Amygdala (tissue), 56 donors: ENCODE results near the gene AVEN.
"Not testable (repeated sequence)": the region's sequence is repeated elsewhere in the genome, so short reads cannot be mapped to it uniquely, and the experiment has no call there.

Experiments used
- DNase-seq, 56 donors: peaks; one replicate each; lab custom pipeline; 2025; lab: John Stamatoyannopoulos, UW

AVEN gene

DNA sequence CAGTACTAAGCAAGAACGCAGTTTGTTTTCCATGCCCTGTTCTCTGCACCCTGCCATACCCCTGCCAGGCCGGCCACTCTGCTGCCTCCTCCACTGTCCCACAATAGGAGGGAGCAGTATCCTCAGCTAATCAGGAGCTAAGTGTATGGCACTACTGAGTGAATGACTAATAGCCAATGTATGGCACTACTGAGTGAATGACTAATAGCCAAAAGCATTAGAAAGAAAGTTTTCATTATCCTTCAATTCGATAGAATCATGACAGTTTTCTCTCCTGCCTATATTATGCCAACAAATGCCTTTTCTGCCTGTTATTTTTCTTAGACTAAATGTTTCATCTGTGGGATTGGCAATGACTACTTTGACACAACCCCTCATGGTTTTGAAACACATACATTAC lies 178.2 kb downstream of the AVEN start:
- DNase-seq: no peak

DNA sequence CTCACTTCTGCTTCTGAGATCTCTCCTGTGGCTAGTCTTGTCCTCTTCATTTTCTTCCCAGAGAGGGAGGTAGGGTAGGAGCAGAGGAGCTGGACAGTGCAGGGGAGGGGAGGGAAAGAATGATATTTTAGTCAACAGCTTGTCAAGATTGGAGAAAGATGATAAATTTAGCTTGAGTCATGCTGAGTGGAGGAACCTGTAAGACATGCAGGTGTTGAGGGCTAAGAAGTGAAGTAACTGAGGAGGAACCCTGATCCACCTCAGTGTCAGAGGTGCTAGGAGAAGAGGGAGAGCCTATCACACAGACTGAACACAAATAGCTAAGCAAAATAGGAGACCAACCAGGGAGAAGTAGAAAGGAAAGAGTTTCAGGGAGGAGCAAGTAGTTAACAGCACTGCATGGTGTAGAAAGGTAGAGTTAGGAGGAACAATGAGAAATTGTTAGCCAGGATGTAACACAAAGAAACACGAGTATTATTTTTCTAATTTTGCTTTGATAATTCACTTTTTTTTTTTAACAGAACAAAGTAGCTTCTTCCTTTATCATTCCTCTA lies 178.9 kb downstream of the AVEN start:
- no peak for DNase-seq

DNA sequence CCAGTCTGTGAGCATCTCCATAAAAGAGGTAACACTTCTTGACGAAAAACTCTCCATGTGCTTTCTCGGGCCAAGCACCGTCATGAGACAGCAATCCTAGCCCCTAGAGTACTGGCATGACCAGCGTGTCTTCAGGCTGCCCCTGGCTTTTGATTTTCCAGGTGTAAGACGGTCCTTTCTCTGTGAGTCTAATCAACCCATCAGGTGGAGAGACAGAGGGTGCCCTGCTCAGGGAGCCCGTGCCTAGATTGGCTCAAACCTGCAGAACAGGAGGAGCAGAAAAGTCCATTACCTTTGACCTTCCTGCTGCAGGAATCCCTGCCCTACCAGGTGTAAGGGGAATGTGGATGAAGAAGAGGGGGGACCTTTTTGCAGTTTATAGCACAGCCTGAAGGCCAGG lies 180.2 kb downstream of the AVEN start:
- no peak for DNase-seq

DNA sequence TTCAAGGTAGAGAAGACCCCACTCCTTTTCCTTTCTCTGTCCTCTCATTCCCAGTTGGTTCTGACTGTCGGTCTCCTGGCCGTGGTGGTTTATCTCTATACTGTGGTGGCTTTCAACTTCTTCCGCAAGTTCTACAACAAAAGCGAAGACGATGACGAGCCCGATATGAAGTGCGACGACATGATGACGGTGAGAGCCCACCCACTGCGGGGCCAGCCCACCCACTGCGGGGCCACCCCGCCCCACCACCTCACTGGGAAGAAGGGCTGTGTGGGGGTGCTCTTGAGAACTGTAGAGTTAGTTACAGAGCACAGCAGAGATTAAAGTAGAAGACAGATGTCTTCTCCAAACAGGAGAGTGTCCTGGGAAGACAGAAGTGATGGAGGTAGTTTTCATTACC lies 181.3 kb downstream of the AVEN start:
- DNase-seq: no peak

DNA sequence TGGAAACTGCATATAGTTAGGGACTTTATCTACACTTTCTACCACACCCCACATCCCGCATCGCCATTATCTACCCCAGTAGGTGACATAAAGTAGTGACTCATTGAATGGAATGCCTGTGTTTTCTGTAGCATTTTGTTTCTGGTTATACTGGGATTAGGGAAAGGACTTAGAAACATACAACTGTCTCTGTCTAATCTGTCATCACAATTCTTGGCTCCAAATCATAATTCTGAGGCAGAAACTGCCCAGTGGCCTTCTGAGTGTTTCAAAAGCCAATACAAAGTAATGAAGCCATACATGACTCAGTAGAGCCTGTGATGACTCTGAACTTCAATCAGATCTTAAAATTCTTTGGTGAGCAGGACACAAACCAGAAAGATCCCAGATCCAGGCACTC lies 186.4 kb downstream of the AVEN start:
- DNase-seq: no peak

DNA sequence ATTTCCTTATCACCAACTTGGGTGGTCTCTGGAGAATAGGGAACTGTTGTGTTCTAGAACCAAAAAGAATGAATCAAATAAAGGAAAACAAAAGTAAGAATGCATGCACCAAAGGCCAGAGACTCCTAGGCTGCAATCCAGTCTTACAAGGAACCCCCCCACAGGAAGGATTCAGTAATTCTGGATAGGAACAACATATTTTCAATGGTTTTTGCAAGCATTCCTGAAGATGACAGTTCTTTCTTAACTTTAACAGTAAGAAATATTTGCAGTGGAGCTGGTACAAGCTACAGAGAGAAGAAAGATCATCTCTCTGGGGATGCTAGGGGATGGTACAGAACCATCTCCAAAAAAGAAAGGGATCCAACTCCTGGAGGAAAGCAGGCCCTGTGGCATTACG lies 186.9 kb downstream of the AVEN start:
- DNase-seq: no peak

DNA sequence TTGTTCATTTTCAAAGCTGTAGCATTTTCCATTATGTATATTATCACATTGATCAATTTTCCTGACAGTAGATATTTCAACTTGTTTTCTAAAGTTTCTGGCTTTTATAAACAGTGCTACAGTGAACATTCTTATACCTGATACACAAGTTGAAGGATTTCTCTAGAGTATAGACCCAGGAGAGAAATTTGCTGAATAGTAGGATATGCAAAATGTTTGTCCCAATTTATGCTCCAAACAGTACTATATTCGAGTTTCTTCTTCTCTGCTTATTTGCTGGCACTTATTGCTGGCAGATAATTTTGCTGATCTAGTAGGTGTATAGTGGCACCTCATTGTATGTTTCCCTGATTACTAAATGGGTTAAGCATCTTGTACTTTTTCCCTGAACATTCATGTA lies 187.9 kb downstream of the AVEN start:
- DNase-seq: no peak

DNA sequence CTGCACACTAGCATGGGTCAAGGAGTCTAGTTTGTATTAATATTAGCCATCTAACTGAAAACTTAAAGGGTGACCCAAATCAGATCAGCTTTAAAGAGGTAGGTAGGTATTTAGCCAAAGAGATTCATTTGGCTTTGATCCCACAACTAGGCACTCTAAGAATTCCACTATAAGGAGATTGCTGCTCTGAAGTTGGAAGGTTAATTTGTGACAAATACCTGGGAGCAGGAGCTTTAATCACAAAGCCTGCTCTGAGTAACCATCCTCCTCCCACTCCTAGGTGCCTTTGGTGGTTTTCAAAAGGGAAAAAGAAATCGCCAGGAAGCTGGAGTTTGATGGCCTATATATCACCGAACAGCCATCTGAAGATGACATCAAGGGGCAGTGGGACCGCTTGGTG lies 191.0 kb downstream of the AVEN start:
- DNase-seq: no peak

DNA sequence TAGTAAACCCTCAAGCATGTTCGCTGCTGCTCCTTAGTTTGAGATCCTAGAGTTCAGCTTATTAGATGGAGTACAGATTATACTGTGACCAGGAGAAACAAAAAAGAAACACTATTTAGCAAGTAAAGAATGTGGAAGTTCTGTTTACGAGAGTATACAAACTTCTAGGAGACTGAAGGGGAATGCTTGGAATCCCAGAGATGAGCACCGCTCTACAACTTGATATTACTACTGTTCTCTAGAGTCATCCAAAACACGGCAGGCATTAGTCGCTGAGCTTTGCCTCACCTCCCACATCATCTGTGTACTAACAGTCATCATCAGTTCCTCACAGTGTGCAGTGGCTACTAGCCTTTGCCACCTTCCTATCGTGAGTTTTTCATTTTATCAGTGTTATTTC lies 192.1 kb downstream of the AVEN start:
- DNase-seq: no peak

DNA sequence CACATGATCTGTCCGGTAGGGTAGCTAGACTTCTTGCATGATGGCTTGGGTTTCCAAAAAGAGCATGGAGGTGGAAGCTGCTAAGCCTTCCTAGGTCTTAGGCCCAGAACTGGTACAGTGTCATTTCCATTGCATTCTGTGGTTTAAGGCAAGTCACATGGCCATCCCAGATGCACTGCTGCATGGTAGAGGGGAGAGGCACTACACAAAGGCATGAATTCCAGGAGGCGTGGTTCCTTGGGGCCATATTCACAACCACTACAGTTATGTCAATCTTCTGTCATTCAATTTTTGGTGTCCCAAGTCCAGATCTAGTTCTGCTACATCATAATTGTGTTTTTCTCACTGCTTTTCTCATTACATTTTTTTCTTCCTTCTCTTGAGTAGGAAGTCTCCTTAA lies 192.9 kb downstream of the AVEN start:
- DNase-seq: no peak

DNA sequence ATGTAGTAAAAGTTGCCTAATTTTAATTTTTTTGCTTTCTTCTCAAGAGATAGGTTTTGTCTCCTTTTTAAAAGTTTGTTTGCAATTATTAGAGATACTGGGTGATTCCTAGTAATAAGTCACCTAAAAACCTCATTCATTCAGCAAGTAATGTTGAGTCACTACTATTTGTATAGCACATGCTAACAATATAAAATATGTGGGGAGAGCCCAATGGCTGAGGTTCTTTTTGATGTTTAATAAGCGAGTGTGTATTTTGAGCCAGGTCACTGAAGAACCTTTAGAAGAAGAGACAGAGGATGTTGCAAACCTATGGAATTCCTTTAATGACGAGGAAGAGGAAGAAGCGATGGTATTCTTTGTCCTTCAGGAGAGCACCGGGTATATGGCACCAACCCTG lies 194.4 kb downstream of the AVEN start:
- no peak for DNase-seq

DNA sequence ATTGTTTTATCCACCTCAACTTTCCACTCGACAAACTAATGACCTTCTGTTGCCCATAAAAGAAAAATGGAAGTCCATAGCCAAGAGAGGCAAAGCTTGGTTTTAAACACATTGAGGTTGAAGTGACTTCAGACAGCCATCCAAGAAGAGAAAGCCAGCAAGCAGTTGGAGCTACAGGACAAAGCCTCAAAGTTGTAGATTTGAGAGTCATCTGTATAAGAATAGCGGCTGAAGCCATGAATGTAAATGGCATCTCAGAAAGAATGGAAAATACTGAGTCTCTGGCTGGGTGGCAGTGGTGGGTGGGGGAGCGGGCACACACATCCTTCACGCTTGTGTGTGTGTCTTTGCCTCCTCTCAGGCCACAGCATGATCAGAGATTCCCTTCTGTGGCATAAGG lies 194.8 kb downstream of the AVEN start:
- no peak for DNase-seq

DNA sequence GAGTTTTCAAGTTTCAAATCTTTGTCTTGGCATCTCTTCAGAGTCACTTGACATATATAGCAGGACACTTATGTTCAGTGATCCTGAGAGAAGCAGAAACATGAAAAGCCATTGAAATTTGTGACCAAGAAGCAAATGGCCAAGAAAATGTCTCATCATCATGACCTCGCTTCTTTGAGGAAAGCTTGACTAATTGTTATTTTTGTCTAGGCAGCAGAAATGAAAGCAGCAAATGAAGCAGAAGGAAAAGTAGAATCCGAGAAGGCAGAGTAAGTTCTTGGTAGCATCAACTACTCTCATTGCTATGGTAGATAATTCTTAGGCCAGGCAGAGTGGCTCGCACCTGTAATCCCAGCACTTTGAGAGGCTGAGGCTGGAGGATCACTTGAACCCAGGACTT lies 198.4 kb downstream of the AVEN start:
- no peak for DNase-seq

DNA sequence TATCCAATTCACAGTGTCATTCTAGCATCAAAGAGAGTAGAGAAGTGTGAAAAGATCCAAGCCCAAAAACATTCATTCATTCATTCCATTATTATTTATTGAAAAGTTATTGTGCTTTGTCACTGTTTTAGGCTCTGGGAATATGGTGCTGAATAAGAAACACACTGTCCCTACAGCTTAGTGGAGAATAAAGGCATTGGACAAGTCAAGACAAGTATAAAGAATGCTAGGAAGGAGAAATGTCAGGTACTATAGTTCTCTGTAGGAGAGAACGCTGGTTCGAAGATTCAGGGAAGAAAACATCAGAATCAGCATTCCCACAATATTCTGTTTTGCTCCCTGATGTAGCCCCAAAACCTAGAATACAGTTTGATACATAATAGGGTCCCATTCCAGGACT lies 199.5 kb downstream of the AVEN start:
- no peak for DNase-seq

DNA sequence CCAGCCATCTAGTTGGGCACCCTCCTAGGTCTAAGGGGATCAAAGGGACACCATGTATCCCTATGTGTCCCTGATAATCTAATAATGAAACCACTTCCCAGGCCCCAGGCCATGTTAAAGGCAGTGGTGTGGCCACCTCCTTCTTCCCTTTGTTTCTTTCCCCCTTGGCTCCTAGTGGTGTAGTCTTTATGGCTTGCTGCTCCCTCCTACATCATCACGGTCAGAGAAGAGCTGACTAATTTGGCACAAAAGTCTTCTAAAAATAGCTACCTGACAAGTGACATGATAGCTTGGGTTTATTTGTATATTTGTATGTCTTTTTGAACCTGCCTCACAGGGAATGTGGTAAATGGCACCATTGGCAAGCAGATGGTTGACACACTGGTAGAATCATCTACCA lies 201.7 kb downstream of the AVEN start:
- DNase-seq: no peak

DNA sequence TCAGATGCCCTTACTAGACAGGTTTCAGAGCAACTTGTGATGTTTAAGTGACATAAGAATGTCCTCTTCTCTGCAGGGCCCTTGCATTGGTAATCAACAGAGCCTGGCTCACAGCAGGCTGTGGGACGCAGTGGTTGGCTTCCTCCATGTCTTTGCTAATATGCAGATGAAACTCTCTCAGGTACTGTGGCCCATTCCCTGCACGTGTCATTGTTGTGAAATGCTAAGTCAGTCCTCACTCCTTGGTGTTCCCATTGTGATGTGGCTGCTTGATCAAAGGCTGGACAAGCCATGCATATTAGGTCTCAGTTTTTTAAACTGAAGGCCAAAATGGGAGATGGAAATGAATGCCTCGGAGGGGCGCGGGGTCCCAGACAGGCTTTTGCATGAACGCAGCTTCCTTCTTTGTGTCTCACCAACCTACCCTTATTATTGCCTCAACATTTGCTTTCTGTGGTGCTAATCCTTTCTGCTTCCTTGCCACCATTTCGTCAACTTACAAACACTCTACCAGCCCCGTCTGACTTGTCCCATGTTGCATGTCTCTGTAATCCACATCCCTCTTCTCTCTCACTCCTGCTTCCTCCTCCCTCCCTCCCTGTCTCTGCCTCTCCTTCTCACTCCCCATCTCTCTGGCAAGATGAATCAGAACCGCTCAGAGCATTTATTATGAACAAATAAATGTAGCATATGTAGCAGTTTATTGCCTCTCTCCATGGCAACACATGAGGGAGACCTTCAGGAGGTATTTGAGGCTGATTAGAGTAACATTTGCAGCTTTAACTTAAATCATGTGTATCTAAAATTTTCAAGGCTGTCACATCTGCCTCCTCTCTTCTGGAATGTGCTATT lies 203.9 kb downstream of the AVEN start:
- peak in 1 of 56 donors; percentile 5 for DNase-seq

DNA sequence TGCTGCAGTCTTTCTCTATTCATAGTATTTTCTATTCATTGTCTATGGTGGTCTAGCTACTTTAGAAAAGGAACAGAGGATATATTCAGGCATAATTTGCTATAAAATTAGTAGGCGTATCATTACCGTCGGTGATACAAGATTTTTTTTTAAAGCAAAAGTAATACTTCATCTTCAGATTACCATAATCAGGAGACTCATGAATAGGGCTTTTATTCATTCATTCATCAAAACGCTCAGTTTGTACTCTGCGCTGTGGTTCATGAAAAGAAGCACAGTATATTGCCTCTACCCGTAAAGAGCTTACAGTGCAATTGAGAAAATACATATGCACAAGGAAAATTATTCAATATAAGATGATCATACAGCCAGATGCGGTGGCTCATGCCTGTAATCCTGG lies 207.4 kb downstream of the AVEN start:
- DNase-seq: no peak

DNA sequence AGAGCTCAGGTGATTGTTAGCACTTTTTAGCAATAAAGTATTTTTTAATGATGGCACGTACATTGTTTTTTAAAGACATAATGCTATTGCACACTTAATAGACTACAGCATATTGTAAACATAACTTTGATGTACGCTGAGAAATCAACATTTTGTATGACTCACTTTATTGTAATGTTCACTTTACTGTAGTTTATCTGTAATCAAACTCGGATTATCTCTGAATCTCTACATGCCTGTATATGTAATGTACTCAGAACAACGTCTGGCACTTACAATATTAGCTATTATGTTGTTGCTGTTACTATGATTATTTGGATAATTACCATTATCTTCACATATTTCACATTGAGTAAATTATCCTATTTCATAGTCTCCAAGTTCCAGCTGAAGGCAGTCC lies 208.7 kb downstream of the AVEN start:
- DNase-seq: no peak

DNA sequence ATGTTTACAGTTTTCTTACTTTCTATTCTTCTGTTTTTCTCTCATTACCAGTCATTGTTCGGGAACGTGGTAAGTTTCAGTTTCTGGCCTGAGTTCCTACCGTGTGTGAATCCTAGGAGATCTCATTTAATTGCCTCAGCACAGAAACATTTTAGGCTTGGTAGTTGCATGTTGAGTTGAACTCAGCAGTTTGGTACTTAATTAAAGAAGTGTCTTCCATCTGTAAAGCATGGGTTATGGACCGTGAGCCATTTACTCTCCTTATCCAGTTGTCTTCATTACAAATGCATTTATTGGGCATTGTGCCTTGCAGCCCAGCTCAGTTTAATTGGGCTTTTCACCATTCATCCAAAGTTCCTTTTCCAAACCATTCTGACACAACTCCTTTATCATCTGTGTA lies 212.8 kb downstream of the AVEN start:
- no peak for DNase-seq

DNA sequence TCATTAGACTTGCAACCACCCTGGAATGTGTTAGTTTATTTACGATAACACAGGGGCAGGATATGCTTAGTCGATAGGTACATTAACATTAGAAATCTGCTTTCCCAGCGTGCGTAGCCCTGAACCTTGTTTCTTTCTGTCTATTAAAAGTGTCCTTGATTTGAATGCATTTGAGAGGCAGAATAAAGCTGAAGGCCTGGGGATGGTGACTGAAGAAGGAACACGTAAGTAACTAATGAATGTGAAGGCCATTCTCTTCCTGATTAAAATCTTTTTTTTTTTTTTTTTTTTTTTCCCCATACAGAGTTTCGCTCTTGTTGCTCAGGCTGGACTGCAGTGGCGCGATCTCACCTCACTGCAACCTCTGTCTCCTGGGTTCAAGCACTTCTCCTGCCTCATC lies 213.6 kb downstream of the AVEN start:
- no peak for DNase-seq

DNA sequence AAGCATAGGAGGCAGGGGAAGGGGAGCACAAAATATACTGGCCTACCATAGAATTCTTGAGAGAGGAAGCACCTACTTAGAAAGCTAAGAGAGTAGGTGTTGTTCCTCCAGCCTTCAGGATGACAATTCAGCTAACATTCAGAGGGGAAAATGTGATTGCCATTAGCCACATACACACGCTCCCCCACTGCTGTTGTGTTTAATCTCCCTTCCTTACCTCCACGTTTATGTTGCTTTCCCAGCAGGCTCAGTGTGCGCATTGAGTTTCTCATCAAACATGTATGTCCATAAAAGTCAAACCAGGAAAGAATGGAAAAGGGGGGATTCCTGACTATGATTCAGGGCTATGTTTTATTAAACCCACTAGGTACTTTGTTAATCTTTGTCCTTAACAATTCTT lies 215.9 kb downstream of the AVEN start:
- DNase-seq: no peak

DNA sequence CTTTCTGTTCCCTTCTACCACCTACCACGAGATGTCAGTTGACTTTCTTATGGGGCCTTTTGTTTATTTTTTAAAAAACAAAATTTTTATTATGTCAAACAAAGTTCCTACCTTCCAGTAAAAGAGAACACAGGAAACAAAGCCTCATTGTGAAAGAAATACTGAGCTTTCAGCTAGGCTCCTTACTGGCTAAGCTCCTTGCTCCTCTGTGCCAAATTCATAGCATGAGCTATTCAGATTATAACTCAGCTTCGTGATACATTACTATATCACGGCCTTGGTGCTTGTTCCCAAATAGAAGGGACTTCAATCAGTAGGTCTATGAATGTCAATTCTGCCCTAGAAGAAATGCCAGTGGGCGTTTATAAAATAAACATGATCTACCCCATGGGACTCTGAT lies 216.5 kb downstream of the AVEN start:
- DNase-seq: no peak

DNA sequence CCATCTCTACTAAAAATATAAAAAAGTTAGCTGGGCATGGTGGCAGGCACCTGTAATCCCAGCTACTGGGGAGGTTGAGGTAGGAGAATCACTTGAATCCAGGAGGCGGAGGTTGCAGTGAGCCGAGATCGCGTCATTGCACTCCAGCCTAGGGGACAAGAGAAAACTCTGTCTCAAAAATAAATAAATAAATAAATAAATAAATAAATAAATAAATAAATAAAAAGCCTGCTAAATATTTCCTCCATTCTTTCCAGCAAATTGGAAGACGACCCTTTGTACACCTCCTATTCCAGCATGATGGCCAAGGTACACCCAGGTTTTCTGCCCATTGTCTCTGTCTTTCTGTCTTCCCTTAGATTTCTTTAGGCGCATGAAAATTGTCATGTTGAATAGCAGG lies 219.5 kb downstream of the AVEN start:
- DNase-seq: not testable (repeated sequence)
